Tibial nerve (tissue), 4 donors: ENCODE results near the gene NOL4L. TPM values are rescaled to one million over a fixed set of nuclear protein-coding genes. Genes with fewer than 3 reads are reported as not detected.

Experiments used
- DNase-seq, 2 donors: peaks; one replicate each; pipeline ENCODE4 v3.0.0-alpha.2; 2019; ENCODE audit warnings: low spot score in 2 of 2
- H3K27ac ChIP-seq, 4 donors: fragments of 200-600 bp; sonication (generic) in 3 of 4; one replicate each; pipeline ENCODE4 v1.5.1; 2017 to 2019; ENCODE audit warnings: mild to moderate bottlenecking in 1 of 4
- H3K27me3 ChIP-seq, 2 donors: fragments of 200-600 bp; sonication (generic) in 1 of 2; one replicate each; pipeline versions ENCODE4 v1.5.1 to v1.6.0; 2017 to 2019
- H3K36me3 ChIP-seq, 3 donors: fragments of 200-600 bp; sonication (generic); one replicate each; pipeline ENCODE4 v1.5.1; 2018 to 2019
- H3K4me1 ChIP-seq, 4 donors: fragments of 200-600 bp; sonication (generic) in 3 of 4; one replicate each; pipeline ENCODE4 v1.5.1; 2017 to 2019
- H3K4me3 ChIP-seq, 4 donors: fragments of 200-600 bp; sonication (generic) in 3 of 4; one replicate each; pipeline ENCODE4 v1.5.1; 2017 to 2019; ENCODE audit warnings: mild to moderate bottlenecking in 1 of 4, moderate library complexity in 1 of 4
- H3K9me3 ChIP-seq, 4 donors: fragments of 200-600 bp; sonication (generic) in 3 of 4; one replicate each; pipeline ENCODE4 v1.5.1; 2017 to 2019
- CTCF ChIP-seq, 5 experiments: fragments of 200-600 bp in 3 of 5; fragments of 450-650 bp in 2 of 5; sonication (generic) in 3 of 5; IDR thresholded peaks; one replicate each; pipeline ENCODE4 v1.5.1; 2016 to 2019; ENCODE audit warnings: antibody characterized with exemption in 5 of 5, mild to moderate bottlenecking in 3 of 5, moderate library complexity in 2 of 5
- EP300 ChIP-seq, 2 donors: sonication (generic); formaldehyde crosslinking; IDR thresholded peaks; one replicate each; pipeline ENCODE4 v1.6.1; 2017; ENCODE audit warnings: antibody characterized with exemption in 2 of 2, mild to moderate bottlenecking in 1 of 2
- POLR2A ChIP-seq, 2 donors: fragments of 450-650 bp; IDR thresholded peaks; one replicate each; pipeline ENCODE4 v1.6.1; 2017; ENCODE audit warnings: antibody characterized with exemption in 2 of 2, mild to moderate bottlenecking in 2 of 2, moderate library complexity in 2 of 2
- WGBS, 2 donors: methylation state at CpG; one replicate each; pipeline ENCODE4 v1.1.5; 2018; 5-methylcytosine and 5-hydroxymethylcytosine counted together
- total RNA-seq, 4 donors: library from RNA; depleted of rRNA; stranded (reverse); fragments of >200 nt; gene quantifications; one replicate each; pipeline ENCODE4 v1.1.0, GENCODE V29; 2016

Gene NOL4L
- total RNA-seq, 4 donors from 2014 or later: 11.5 to 22.3 (median 19.9) TPM

- Histone ChIP-seq H3K4me1 (peaks cover 0 to 15% (median 12%) of the 10 kb centered on the region in 4 donors), H3K27me3 (peaks cover 0 to 40% of the 10 kb centered on the region in 2 donors), H3K36me3 (no peaks in the 10 kb centered on the region)
Measured at GRCh38 chr20:32624687-32625345, 39.7 kb upstream of the NOL4L start.

DNA sequence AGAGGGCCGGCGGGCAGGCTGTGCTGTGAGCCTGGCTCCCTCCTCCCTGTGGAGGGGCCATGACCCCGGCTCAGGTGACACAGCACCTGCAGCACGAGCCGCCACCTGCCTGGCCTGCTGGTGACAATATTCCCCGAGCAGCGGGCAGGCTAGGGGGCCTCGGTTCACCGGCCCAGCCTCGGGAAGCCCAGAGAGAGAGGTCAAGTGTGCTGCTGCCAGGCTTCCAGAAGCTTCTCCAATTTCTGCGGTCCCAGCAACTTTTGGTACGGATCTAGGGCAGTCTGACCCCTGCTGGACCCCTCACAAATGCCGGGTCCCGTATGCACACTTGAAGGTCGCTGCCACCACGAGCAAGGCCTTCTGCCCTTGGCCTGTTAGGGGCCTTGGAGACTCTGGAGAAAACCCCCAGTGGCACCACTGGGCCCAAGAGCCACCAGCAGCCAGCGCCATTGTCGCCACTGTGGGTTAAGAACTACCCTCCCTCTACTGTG lies 38.6 kb upstream of the NOL4L start:
- H3K27ac ChIP-seq: no peak overlapping the region
- TF ChIP-seq POLR2A (IDR thresholded peaks at IDR 0.05) (no peak), CTCF (IDR thresholded peaks at IDR 0.05) (no peak), EP300 (IDR thresholded peaks at IDR 0.05) (no peak)
- H3K4me1 ChIP-seq: peaks cover 0 to 15% (median 12%) of the 10 kb centered on the region in 4 donors
- H3K4me3 ChIP-seq: no peak overlapping the region
- no peaks in the 10 kb centered on the region for H3K9me3 ChIP-seq
- DNase-seq: no peak
- H3K27me3 ChIP-seq: peaks cover 0 to 49% of the 10 kb centered on the region in 2 donors
- 59 to 63% methylated on average over 6 to 10 of the region's 18 CpGs for WGBS, 2 donors
- H3K36me3 ChIP-seq: no peaks in the 10 kb centered on the region

More at GRCh38 chr20:32624687-32625345, 39.7 kb upstream of the NOL4L start:
- TF ChIP-seq EP300 (IDR thresholded peaks at IDR 0.05) (no peak), POLR2A (IDR thresholded peaks at IDR 0.05) (no peak), CTCF (IDR thresholded peaks at IDR 0.05) (no peak)
- DNase-seq: no peak
- Histone ChIP-seq H3K9me3 (no peaks in the 10 kb centered on the region), H3K4me3 (no peak overlapping the region), H3K27ac (no peak overlapping the region)
- 91 to 94% methylated on average over 5 of the region's 5 CpGs for WGBS, 2 donors

DNA sequence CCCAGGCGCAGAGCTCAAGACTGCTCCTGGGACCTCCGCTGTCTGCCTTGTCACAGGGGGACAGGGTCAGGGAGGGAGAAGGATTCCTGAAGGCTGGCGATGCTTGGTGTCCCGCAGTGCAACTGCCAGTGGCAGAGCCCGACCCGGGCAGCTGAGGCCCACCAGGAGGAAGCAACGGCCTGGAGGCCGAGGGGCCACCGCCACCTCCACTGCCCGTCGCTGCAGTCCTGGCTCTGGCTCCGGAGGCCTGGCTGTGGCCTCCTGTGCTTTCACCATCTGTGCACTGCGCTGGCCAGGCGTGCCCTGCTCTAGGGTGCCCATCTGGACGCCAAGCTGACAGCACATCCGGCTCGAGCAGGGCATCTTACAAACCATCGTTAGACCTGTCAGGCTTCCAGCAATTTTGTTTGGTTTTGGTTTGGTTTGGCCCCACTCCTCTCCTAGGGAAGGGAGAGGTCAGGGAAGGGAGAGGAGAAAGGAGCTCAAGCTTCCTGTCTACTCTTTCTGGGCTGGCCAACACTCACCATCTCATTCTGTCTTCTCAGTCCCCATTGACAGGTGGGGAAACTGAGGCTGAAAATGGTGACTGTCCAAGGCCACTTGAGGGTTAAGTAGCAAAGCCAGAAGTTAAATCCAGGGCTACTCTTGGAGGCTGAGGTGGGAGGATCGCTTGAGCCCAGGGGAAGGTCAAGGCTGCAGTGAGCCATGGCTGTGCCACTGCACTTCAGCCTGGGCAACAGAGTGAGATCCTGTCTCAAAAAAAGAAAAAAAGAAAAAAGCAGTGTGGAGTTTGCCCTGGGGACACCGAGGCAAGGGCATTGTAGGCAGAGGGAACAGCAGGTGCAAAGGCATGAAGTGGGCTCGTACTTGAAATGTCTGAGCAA lies 37.7 kb upstream of the NOL4L start:
- Histone ChIP-seq H3K27me3 (peaks cover 0 to 44% of the 10 kb centered on the region in 2 donors), H3K36me3 (no peaks in the 10 kb centered on the region), H3K27ac (no peak overlapping the region), H3K9me3 (no peaks in the 10 kb centered on the region), H3K4me3 (no peak overlapping the region), H3K4me1 (peaks cover 0 to 13% (median 11%) of the 10 kb centered on the region in 4 donors)
- TF ChIP-seq EP300 (IDR thresholded peaks at IDR 0.05) (no peak), POLR2A (IDR thresholded peaks at IDR 0.05) (no peak), CTCF (IDR thresholded peaks at IDR 0.05) (no peak)
- 78% methylated on average over 13 to 21 of the region's 21 CpGs for WGBS, 2 donors
- DNase-seq: no peak

- Histone ChIP-seq H3K27me3 (peaks cover 0 to 40% of the 10 kb centered on the region in 2 donors), H3K4me3 (no peak overlapping the region), H3K36me3 (no peaks in the 10 kb centered on the region), H3K9me3 (no peaks in the 10 kb centered on the region), H3K4me1 (peaks cover 0 to 5% (median 3%) of the 10 kb centered on the region in 4 donors), H3K27ac (no peak overlapping the region)
- TF ChIP-seq POLR2A (IDR thresholded peaks at IDR 0.05): no peak
- TF ChIP-seq CTCF (IDR thresholded peaks at IDR 0.05): no peak
- 81 to 84% methylated on average over 16 of the region's 16 CpGs for WGBS, 2 donors
- no peak for DNase-seq
Measured at GRCh38 chr20:32621891-32622584, 36.9 kb upstream of the NOL4L start.
